GM23338 (cell line): Measurements from ENCODE around the gene ACAD11. TPM values are rescaled to one million over a fixed set of nuclear protein-coding genes. Genes with fewer than 3 reads are reported as not detected.

Source experiments
- ATAC-seq: fragments of 200-7000 bp; cut with Tn5 transposase; 3 replicates; pipeline ENCODE4 v1.9.1; 2020
- DNase-seq: peaks from one replicate; pipeline ENCODE4 v3.0.0-alpha.2; 2015; ENCODE audit warnings: low spot score
- H2AFZ ChIP-seq: fragments of 200-600 bp; sonication (generic); 2 replicates; pipeline ENCODE4 v1.8.0; 2016; ENCODE audit warnings: antibody characterized with exemption, mild to moderate bottlenecking, moderate library complexity
- H3F3A ChIP-seq: fragments of 200-600 bp; sonication (generic); replicated peaks from 2 replicates; pipeline ENCODE4 v1.8.0; 2017; ENCODE audit warnings: antibody characterized with exemption, mixed run types, low read depth
- H3K27ac ChIP-seq: fragments of 200-600 bp; sonication (generic); 2 replicates; pipeline ENCODE4 v1.6.1; 2016; ENCODE audit warnings: low read depth
- H3K27me3 ChIP-seq: fragments of 200-600 bp; sonication (generic); 2 replicates; pipeline ENCODE4 v1.8.0; 2016; ENCODE audit warnings: mild to moderate bottlenecking, mixed run types, moderate library complexity; ENCODE audit not compliant: insufficient read depth
- H3K36me3 ChIP-seq: fragments of 200-600 bp; sonication (generic); 2 replicates; pipeline ENCODE4 v1.8.0; 2016; ENCODE audit warnings: mild to moderate bottlenecking; ENCODE audit not compliant: insufficient read depth
- H3K4me1 ChIP-seq: fragments of 200-600 bp; sonication (generic); 2 replicates; pipeline ENCODE4 v1.8.0; 2016; ENCODE audit warnings: mild to moderate bottlenecking, moderate library complexity; ENCODE audit not compliant: insufficient read depth
- H3K4me2 ChIP-seq: fragments of 200-600 bp; sonication (generic); 2 replicates; pipeline ENCODE4 v1.7.1; 2017; ENCODE audit warnings: mixed run types
- H3K4me3 ChIP-seq: fragments of 200-600 bp; sonication (generic); 2 replicates; pipeline ENCODE4 v1.6.1; 2016; ENCODE audit warnings: mixed run types
- H3K79me2 ChIP-seq: fragments of 200-600 bp; sonication (generic); replicated peaks from 2 replicates; pipeline ENCODE4 v1.8.0; 2017; ENCODE audit warnings: mild to moderate bottlenecking; ENCODE audit not compliant: insufficient read depth
- H3K9me2 ChIP-seq: fragments of 200-600 bp; sonication (generic); 2 replicates; pipeline ENCODE4 v1.8.0; 2017; ENCODE audit not compliant: insufficient read depth
- H4K20me1 ChIP-seq: fragments of 200-600 bp; sonication (generic); replicated peaks from 2 replicates; pipeline ENCODE4 v1.8.0; 2017; ENCODE audit warnings: mild to moderate bottlenecking; ENCODE audit not compliant: insufficient read depth
- H3K27ac Mint-ChIP-seq: 2 replicates; pipeline ENCODE4 v1.8.0; 2020; ENCODE audit warnings: inconsistent platforms, mild to moderate bottlenecking, moderate library complexity, mixed read lengths
- H3K27me3 Mint-ChIP-seq: 3 replicates; pipeline ENCODE4 v1.8.0; 2022; ENCODE audit warnings: low read depth, mild to moderate bottlenecking, moderate library complexity, mixed read lengths, inconsistent platforms; ENCODE audit not compliant: insufficient read depth, poor library complexity
- H3K36me3 Mint-ChIP-seq: 3 replicates; pipeline ENCODE4 v1.8.0; 2021; ENCODE audit warnings: low read depth, mild to moderate bottlenecking, inconsistent platforms, moderate library complexity, mixed read lengths
- H3K4me1 Mint-ChIP-seq: 3 replicates; pipeline ENCODE4 v1.8.0; 2020; ENCODE audit warnings: mild to moderate bottlenecking, inconsistent platforms, mixed read lengths
- H3K4me3 Mint-ChIP-seq: 3 replicates; pipeline ENCODE4 v1.8.0; 2021; ENCODE audit warnings: moderate library complexity, mild to moderate bottlenecking, inconsistent platforms, mixed read lengths
- H3K9me3 Mint-ChIP-seq: 3 replicates; pipeline ENCODE4 v1.8.0; 2020; ENCODE audit warnings: moderate library complexity, mild to moderate bottlenecking, inconsistent platforms, mixed read lengths
- CREB1 ChIP-seq: fragments of 250-450 bp; sonication (Bioruptor Pico); IDR thresholded peaks from 2 replicates; pipeline ENCODE4 v1.5.0; 2020; ENCODE audit warnings: low read depth, mild to moderate bottlenecking, moderate library complexity
- CTCF ChIP-seq, 2 experiments: fragments of 200-600 bp in 1 of 2; sonication (generic) in 1 of 2; conservative IDR thresholded peaks; 2 replicates each; pipeline versions ENCODE4 v1.5.1 to v1.6.1; 2016 to 2017; ENCODE audit warnings: antibody characterized with exemption in 2 of 2, low read depth in 2 of 2, mild to moderate bottlenecking in 2 of 2, moderate library complexity in 1 of 2
- ETS1 ChIP-seq: IDR thresholded peaks from 2 replicates; pipeline ENCODE4 v1.6.1; 2016; ENCODE audit warnings: antibody characterized with exemption
- EZH2 ChIP-seq: fragments of 200-600 bp; sonication (generic); IDR thresholded peaks from one replicate; pipeline ENCODE4 v1.8.0; 2017; ENCODE audit warnings: antibody characterized with exemption, mild to moderate bottlenecking, low read depth; ENCODE audit not compliant: unreplicated experiment
- POLR2AphosphoS5 ChIP-seq: IDR thresholded peaks from 2 replicates; pipeline ENCODE4 v1.6.1; 2016; ENCODE audit warnings: antibody characterized with exemption, low read depth
- REST ChIP-seq: IDR thresholded peaks from one replicate; pipeline ENCODE4 v1.6.1; 2018; ENCODE audit warnings: antibody characterized with exemption; ENCODE audit not compliant: unreplicated experiment
- STAT1 ChIP-seq: IDR thresholded peaks from one replicate; pipeline ENCODE4 v1.6.1; 2016; ENCODE audit warnings: antibody characterized with exemption; ENCODE audit not compliant: unreplicated experiment
- ZNF331 ChIP-seq: fragments of 250-450 bp; sonication (Bioruptor Pico); IDR thresholded peaks from 2 replicates; pipeline ENCODE4 v1.5.0; 2020; ENCODE audit warnings: low read depth, mild to moderate bottlenecking, moderate library complexity
- ZNF462 ChIP-seq: fragments of 250-450 bp; sonication (Bioruptor Pico); IDR thresholded peaks from 2 replicates; pipeline ENCODE4 v1.5.0; 2020; ENCODE audit warnings: mild to moderate bottlenecking, moderate library complexity
- polyA plus RNA-seq: library from polyadenylated mRNA; unstranded; fragments of >200 nt; fragmentation: Nextera tagmentation; extraction: Ambion mirVana; gene quantifications from 2 replicates; pipeline ENCODE4 v1.2.1, GENCODE V29; 2016
- total RNA-seq: library from RNA; depleted of rRNA; stranded (reverse); fragments of >200 nt; shearing (Covaris generic); gene quantifications from 2 replicates; pipeline ENCODE4 v1.2.3, GENCODE V29; 2014

ACAD11 gene
- total and polyA plus RNA-seq, 2 experiments from 2014 or later: 11.4 to 17.1 TPM

- H3K4me1 Mint-ChIP-seq: no peaks in the 10 kb centered on the region
- H3K4me1 ChIP-seq: no peaks in the 10 kb centered on the region
- H3K4me3 Mint-ChIP-seq: no peak overlapping the region
- H3K4me2 ChIP-seq: no peak overlapping the region
- no peaks in the 10 kb centered on the region for H3K9me3 Mint-ChIP-seq
- H4K20me1 ChIP-seq: no peaks in the 10 kb centered on the region
- peaks cover 16% of the 10 kb centered on the region for H3K36me3 ChIP-seq
- no peak overlapping the region for H3K27ac Mint-ChIP-seq
- no peak overlapping the region for H3K27ac ChIP-seq
- no peaks in the 10 kb centered on the region for H3K27me3 ChIP-seq
- H3K27me3 Mint-ChIP-seq: no peaks in the 10 kb centered on the region
- no peak overlapping the region for H2AFZ ChIP-seq
- H3K9me2 ChIP-seq: no peaks in the 10 kb centered on the region
- no peak for DNase-seq
- no peaks in the 10 kb centered on the region for H3F3A ChIP-seq
- ATAC-seq: no peak
- H3K36me3 Mint-ChIP-seq: peaks cover 43% of the 10 kb centered on the region
- no peak for TF ChIP-seq EZH2
- no peak for TF ChIP-seq CTCF (conservative IDR thresholded peaks at IDR 0.05; ENCODE audit: low read depth in 2 of 2)
- no peak for TF ChIP-seq STAT1
- TF ChIP-seq REST: no peak
- TF ChIP-seq ZNF462 (CRISPR knock-in tag): no peak
- TF ChIP-seq CREB1: no peak
- TF ChIP-seq ETS1: no peak
- TF ChIP-seq ZNF331: no peak
- TF ChIP-seq POLR2AphosphoS5: no peak
- no peaks in the 10 kb centered on the region for H3K79me2 ChIP-seq
- H3K4me3 ChIP-seq: no peak overlapping the region
These were observed 137.3 kb downstream of the ACAD11 start for GRCh38 chr3:132522353-132522752.
